Left renal cortex interstitium (tissue), 4 donors: ENCODE results near the gene TEP1. TPM values are rescaled to one million over a fixed set of nuclear protein-coding genes. Genes with fewer than 3 reads are reported as not detected.
"Not testable (repeated sequence)": the region's sequence is repeated elsewhere in the genome, so short reads cannot be mapped to it uniquely, and the experiment has no call there.

Source experiments
- DNase-seq, 4 donors: peaks; one replicate each; pipeline ENCODE4 v3.0.0-alpha.2; 2013; ENCODE audit warnings: low read depth in 4 of 4, low spot score in 2 of 4, missing footprints in 1 of 4
- polyA plus RNA-seq, 4 donors: library from polyadenylated mRNA; unstranded; fragments of 120-200 nt; gene quantifications; one replicate each; pipeline ENCODE4 v1.2.1, GENCODE V29; 2013; ENCODE audit not compliant: insufficient read length in 4 of 4

The TEP1 gene
- polyA plus RNA-seq, 4 donors = 13.8 to 21.6 (median 16.7) TPM

DNA sequence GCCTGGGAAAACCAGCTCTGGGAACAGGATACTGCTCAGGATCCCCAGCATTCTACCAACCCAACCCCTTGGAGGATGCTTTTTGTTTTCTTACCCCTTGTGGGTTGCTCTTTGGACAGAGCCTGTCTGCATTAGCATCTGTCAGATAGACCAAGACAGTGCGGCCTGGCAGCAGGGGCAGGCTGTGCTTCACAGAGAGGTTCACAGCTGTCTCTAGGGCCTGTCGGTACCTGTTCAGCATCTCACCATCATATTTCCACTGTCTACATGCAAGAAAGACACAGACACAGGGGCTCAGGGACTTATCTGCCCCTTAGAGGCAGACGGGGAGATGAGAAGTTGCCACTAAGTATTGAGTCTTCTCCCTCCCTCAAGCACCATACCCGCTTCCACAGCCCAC is 21.8 kb downstream of the TEP1 start:
- no peak for DNase-seq

DNA sequence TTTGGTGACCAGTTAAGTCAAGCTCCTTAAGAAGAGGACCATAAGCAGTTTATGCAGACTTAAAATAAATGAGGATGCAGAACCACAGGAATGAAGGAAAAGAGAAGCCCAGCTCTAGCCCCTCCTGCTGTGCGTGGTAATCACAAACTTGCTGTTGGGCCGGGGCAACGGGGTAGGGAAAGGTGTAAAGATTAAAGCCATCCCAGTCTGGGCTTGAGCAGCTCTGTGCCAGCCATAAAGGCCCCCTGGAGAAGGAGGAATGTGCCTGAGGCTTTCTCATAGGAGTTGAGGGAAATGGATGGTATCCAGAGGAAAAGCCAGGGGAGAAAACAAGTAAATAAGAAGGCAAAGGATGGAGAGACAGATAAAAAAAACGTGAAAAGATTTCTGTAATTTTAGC is 25.1 kb downstream of the TEP1 start:
- DNase-seq = no peak

DNA sequence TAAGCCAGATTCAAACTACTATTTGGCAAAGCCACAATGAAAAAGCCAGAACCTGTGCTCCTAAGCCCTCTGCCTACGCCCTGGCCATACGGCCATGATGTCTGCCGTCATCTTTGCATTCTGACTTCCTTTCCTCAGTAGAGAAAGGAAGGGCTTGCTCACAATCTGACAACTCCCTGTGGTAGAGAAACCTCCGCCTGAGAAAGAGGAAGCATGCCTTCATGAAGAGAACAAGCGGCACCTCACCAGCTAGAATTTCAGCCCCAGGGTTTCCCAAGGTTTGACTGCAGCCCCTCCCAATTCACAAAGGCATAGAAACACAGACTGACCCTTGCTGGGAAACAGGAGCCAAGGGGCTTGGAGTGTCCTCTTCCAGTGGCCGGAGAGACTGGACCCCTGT is 25.7 kb downstream of the TEP1 start:
- DNase-seq = no peak

DNA sequence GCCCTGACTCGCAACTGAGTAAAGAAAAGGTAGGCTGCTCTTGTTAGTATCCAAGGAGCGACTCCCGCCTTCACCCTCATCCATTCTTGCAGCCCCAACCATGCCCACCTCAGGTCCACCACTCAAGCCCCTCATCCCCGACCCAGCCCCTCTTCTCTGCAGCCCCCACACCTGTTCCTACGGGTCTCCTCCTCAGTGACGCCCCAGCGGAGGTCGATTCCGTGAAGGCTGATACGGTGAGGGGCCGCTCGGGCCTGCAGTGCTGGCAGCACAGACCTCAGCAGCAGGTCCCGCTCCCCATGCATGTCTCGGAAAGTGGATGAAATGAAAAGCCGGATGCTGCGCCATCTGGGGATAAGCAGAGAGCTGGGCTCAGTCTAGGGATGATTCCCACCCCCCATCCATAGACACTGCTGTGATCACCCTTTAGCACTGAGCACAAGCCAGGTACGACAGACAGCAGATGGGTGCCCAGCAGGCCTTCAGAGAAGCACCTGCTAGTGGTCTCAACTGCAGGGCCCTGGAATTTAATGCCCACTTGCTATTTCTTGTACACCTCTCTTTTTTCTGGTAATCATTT is 26.9 kb downstream of the TEP1 start:
- no peak for DNase-seq

DNA sequence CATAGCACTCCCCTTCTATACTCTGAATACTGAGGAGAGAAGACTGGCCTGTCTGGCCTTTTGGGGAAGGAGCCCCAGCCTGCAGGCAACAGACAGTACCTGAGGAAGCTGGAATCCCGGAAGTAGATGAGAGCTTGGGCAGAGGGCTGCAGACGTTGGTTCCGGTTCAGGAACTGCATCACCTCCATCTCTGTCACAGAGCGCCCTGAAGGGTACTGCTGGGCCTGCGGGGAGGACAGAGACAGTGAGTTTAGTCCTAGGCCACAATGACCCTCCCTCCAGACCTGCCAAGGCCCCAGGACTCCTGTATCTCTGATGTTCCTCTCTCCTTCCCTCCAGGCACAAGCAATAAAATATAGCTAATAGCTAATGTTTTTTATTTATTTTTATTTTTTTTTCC is 28.4 kb downstream of the TEP1 start:
- no peak for DNase-seq

DNA sequence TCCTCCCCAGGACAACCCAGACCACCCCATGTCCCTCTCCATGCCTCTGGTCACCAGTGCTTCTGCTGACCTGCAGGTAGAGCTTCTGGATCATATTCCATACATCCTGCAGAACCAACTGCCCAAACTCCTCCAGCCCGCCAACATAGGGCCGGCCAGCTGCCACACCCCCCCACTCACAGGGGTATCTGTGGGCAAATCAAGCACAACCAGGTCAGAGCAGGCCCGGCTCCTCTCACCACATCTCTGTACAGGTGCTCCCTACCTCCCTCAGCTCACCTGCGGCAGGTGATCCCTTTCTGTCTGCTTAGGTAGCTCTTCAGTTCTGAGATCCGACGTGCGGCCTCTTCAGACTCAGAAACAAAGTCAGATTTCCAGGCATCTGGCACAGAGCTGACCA is 29.0 kb downstream of the TEP1 start:
- no peak for DNase-seq

DNA sequence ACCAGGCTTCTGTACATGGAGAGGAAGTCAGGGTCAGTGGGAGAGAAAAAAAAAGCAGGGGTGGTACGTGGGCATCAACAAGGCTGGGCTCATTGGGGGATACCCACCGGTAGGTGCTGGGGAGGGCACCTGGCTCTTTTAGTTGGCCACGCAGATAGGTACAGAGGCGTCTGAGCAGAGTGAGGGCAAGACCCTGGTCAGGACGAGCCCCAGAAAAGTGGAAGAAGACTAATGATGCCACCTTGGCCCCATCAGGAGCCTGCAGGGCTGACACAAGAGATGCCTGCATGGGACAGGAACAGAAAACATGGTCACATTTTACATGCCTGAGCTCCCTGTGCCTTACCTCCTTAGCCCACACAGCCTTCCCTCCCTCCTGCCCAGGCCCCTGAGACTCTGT is 29.7 kb downstream of the TEP1 start:
- DNase-seq = no peak

DNA sequence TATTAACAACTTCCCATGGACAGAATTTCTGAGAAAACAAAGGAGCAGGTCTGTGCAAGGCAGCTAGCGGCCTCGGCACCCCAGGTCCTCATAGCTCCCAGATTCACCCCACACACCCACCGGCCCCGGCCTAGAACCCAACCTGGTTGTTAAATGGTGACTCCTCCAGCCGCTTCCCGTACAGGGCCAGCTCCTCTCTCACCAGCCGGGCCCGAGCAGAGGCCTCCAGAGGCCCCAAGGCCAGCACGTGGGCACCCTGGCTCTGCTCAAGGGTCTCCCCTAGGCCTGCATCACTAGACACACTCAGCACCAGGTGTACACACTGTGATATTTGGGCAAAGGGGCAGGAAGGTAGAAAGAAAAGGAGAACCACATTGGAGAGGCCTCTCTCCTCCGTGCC is 30.3 kb downstream of the TEP1 start:
- no peak for DNase-seq

DNA sequence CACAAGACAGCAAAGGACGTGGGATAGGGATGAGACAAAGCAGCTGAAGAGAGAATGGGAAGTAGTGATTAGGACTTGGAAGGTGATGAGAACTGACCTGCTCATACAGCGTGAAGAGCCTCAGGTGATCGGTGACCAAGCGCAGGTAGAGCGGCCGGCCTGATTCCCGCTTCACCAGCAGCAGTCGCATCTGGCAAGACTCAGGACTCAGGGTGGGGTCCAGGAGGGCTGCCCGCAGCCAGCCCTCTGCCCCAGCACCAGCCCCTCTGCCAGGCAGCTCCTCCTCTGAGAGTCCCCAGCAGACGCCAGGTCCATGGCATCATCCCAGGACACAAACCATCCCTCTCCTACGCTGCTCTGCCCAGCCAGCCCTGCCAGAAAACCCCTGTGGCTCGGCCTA is 30.8 kb downstream of the TEP1 start:
- no peak for DNase-seq

DNA sequence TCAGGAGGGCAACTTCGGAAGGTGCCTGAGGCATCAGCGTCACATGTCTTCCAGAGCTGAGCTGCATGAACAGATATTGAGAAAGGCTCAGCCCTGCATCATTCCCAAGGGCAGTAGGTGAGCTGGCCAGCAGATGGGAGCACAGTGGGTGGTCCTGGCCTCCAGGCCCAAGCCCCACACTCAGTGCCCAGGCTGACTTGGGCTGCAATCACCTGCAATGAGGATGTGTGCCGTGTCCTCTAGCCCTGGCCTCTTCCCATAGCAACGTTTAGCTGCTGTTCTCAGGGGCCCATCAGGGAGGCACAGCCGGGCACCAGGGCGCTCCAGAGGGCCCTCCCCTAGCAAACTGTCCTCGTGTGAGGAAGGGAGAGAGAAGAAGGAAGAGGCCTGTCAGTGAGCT is 32.0 kb downstream of the TEP1 start:
- DNase-seq = no peak

DNA sequence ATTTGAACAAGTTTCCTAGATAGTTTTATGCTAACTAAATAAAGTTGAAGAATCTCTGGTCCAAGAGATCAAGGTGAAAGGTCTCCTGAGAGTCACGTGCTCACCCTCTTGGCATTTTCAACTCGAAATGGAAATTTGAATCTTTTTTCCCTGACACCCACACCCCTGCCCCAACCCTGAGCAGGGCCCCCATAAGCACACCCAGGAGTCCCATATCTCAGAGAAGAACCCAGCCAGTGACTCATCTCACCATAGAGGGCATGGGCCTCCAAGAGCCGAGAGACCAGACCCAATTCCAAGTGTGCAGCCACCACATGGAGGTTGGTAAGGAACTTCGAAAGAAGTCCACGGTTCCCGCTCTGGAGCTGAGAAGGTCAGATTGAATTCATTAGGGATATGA is 32.6 kb downstream of the TEP1 start:
- DNase-seq = no peak

DNA sequence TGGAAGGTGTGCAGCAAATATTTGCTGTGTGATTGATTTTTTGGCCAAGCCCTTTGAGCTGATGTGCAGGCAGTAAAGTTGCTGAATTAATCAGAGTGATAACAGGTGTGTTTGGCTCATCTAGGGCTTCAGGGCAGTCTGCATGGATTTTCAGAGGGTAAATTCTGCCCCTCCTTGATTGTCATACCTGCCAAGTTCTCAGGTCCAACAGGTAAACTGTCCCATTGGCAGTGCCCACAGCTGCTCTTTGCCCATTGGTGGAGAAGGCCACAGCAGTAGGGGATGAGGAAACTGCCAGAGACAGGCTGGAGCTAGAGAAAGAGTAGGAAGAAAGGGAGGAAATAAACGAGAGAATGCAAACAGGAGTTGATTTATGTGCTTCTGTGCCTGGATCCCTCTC is 33.6 kb downstream of the TEP1 start:
- no peak for DNase-seq

DNA sequence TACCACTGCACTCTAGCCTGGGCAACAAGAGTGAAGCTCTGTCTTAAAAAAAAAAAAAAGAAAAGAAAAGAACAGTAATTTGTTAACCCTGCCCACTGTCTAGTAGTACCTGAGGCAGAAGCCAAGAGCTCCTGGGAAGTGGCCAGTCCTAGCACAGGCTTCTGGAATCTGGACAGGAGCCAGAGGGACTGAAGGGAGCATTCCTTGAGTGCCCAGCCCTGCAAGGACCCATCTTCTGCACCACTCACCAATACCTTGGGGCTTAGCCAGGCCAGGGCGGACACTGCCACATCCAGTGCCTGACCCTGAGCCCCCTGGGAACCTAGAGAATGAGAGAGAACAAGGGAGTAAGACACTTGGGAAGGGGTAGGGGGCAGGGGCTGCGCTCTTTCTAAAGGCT is 36.1 kb downstream of the TEP1 start:
- no peak for DNase-seq

DNA sequence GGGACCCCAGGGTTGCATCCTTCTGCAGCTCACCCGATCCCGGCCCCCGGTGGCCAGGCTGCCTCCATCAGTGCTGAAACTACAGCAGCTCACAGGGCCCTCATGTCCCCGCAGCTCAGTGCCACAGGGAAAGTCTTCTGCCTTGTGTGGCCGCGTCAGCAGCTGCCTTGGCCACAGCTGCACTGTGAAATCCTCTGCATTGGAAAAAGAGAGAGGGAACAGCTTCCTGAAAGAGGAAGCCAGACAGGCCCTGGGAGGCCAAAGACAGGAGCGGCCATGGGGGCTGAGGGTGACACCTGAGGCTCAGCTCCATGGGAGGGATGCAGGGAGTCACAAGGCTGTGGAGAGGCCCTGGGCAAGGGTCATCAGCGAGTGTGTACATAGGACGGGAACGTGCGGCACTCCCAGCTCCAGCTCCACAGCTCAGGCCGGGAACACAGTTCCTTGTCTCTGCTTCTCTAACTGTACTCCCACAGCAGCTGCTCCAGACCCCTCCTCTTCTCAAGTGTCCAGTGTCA is 37.2 kb downstream of the TEP1 start:
- DNase-seq = no peak

DNA sequence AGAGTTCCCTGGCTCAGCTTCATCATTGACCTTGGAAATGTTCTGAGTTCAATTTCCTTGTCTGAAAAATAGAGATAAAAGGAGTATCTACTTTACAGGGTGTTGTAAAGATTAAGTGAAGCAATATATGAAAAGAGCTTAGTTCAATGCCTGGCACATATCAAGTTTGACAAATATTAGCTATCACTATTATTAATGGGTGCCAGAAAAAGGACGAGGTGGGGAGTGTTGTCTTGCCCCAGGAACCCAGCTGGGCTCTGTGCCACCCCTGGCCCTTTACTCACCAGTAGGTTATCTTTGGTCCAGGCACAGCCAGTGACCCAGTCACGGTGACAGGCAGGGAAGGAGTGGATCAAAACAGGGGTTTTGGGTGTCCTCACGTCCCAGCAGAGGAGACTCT is 37.8 kb downstream of the TEP1 start:
- DNase-seq = no peak

DNA sequence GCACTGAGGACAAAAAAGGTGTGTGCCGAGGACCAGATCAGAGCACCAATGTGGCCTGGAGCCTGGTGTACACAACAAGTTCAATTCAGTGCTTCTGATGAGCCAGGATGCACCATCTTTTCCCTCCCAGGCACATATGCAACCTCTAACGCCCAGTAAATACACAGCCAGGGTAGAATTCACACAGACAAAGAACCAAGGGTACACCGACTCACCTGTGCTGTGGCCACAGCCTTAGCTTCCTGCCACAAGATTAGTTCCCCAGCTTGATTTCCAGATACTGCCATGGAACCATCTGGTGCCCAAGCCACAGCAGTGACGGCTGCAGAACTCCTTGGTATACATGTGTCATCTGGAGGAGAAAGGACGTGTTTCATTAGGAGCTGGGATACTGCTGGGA is 40.5 kb downstream of the TEP1 start:
- no peak for DNase-seq

DNA sequence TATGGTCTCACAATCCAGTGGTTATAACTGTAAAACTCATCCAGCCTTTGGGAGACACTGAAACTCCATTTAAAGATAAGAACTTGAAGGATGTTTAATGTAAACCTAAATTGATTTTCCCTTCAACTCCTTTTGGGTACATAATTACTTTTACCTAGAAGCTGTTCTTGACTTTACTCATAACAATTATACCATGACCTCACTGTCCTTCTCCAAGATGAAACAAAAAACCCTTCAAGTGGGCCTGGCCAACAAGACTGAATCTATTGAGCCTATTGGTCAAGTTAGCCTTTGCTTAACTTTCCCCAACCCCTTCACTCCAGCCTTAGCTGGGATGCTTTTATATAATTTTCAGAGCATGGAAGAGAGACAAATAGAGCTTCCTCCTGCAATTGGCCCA is 47.4 kb downstream of the TEP1 start:
- DNase-seq = no peak

DNA sequence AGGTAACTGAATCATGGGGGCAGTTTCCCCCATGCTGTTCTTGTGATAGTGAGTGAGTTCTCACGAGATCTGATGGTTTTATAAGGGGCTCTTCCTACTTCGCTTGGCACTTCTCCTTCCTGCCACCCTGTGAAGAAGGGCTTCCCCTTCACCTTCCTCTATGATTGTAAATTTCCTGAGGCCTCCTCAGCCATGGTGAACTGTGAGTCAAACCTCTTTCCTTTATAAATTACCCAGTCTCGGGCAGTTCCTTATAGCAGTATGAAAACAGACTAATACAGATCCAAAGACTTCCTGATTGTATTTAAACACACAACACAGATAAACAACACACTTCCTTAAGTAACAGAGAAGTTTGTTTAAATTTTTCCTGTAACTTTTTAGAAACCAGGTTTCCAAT is 54.8 kb downstream of the TEP1 start:
- not testable (repeated sequence) for DNase-seq

DNA sequence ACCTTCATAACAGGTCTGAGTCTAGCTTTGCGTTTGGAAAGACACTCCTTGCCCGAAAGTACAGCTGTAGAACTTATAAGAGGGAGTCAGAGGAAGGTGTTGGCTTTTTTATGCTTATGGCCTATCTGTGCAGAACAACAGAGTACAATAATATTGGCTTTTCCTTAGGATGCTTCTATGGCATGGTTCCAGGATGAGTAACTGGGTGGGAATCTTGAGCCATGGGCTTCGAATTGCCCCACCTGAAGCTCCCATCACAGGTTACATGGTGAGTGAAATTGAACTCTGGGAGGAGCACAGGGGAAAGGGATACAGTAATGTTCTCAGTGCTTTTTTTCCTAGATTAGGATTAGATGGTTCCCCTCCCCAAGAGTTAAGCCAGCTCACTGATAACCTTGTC is 56.9 kb downstream of the TEP1 start:
- no peak for DNase-seq

DNA sequence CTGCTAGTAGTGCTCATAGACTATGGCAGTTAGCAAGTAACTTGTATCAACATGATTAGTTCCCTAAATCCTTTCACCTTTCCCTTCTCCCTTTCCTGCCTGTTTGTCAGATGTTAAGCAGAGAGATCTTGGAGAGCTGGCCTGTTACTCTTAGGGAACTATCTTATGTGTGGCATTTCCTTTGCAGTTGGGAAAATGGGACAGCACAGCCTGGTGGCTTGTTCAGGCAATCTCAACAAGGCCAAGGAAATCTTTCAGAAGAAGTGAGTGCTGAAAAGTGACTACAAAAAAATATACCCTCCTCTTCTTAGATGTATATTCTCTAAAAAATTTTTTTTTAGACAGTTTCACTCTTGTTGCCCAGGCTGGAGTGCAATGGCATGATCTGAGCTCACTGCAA is 62.4 kb downstream of the TEP1 start:
- DNase-seq = no peak

DNA sequence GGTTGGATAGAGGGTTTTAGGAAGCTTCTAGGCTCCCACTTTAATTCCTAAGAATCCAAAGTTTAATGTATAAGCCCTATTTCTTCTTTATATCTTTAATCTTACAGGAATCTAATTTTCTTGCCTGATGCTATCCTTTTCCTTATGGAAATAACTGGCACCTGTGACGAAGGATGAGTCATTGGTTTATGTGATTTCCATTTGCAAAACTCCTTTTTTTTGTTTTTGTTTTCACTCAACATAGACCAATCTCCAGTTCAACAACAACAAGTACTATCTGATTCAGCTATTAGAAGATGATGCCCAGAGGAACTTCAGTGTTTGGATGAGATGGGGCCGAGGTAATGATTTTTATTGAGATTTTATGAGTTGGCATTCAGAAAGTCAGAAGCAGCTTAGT is 63.0 kb downstream of the TEP1 start:
- no peak for DNase-seq

DNA sequence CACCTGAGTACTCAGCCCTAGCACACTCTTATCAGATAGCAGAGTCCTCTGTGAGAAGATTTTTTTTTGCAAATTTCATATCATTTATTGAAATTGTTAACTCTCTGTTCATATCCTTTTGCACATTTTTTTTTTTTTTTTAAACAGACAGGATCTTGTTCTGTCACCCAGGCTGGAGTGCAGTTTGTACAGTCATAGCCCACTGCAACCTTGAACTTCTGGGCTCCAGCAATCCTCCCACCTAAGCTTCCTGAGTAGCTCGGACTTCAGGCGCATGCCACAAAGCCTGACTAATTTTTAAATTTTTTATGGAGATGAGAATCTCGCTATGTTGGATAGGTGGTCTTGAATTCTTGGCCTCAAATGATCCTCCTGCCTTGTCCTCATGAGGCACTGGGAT is 65.6 kb downstream of the TEP1 start:
- no peak for DNase-seq

DNA sequence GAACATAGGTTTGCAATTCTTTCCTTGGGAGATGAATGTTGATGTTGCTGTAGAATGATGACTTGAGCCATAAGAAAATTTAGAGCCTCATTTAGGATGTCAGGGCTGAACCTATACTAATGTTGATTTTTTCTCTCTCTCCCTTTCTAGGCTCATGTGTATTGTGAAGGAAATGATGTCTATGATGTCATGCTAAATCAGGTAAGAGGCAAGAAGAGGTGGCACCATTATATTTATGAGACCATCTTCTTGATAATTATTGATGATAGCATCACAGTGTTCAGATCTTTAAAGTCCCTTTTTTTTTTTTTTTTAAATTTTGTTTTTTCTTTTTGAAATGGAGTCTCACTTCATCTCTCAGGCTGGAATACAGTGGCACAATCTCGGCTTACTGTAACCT is 66.6 kb downstream of the TEP1 start:
- DNase-seq = no peak
